Measurements from ENCODE around the gene EPAS1. TPM values are rescaled to one million over a fixed set of nuclear protein-coding genes. Genes with fewer than 3 reads are reported as not detected.

EPAS1 gene
- total and polyA plus RNA-seq, 2 of the 13 experiments (the other 11 are each of a cell fraction or from before 2014, with no cell fraction given): 47.1 to 182 TPM

DNA sequence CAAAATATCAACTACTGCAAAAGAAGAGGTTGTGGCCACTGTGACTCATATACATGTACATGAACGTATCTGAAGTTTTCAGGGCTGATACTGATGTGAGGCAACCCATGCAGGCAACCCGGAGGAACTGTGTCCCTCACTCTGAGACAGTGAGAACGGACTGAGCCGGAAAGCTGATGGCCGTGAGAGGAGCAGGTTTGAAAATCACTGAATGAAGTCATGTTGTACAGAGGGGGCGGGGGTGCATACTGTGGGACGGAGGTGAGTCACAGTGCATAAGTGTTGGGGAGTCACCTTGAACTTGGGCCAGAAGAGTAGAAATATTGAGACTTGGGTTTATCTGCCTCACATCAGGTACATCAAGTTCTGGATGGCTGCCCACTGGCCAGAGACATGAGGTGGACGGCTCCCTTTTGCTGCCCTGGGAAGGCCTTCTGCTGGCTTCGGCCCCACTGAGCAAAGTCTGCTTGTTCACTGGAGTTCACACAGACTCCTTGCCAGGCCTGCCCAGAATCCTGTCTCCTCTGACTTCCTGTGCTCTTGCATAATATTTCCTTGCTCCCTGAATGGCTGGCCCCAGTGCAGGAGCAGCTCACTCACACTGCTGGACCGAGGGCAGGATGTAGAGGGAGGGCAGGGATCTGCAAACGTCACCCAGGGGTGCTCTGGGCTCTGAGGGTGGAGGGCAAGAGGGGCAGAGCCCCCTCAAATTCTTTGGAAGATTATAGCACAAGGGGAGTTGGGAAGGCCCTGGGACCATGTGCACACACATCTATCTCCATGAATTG, 18.1 kb downstream of the EPAS1 start (continued):
- TF ChIP-seq, protein P1, sequence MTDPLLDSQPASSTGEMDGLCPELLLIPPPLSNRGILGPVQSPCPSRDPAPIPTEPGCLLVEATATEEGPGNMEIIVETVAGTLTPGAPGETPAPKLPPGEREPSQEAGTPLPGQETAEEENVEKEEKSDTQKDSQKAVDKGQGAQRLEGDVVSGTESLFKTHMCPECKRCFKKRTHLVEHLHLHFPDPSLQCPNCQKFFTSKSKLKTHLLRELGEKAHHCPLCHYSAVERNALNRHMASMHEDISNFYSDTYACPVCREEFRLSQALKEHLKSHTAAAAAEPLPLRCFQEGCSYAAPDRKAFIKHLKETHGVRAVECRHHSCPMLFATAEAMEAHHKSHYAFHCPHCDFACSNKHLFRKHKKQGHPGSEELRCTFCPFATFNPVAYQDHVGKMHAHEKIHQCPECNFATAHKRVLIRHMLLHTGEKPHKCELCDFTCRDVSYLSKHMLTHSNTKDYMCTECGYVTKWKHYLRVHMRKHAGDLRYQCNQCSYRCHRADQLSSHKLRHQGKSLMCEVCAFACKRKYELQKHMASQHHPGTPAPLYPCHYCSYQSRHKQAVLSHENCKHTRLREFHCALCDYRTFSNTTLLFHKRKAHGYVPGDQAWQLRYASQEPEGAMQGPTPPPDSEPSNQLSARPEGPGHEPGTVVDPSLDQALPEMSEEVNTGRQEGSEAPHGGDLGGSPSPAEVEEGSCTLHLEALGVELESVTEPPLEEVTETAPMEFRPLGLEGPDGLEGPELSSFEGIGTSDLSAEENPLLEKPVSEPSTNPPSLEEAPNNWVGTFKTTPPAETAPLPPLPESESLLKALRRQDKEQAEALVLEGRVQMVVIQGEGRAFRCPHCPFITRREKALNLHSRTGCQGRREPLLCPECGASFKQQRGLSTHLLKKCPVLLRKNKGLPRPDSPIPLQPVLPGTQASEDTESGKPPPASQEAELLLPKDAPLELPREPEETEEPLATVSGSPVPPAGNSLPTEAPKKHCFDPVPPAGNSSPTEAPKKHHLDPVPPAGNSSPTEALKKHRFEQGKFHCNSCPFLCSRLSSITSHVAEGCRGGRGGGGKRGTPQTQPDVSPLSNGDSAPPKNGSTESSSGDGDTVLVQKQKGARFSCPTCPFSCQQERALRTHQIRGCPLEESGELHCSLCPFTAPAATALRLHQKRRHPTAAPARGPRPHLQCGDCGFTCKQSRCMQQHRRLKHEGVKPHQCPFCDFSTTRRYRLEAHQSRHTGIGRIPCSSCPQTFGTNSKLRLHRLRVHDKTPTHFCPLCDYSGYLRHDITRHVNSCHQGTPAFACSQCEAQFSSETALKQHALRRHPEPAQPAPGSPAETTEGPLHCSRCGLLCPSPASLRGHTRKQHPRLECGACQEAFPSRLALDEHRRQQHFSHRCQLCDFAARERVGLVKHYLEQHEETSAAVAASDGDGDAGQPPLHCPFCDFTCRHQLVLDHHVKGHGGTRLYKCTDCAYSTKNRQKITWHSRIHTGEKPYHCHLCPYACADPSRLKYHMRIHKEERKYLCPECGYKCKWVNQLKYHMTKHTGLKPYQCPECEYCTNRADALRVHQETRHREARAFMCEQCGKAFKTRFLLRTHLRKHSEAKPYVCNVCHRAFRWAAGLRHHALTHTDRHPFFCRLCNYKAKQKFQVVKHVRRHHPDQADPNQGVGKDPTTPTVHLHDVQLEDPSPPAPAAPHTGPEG (CRISPR knock-in tag; IDR thresholded peaks at IDR 0.05): 0 out of 2 replicates have a peak, but pooled peaks have one; percentile 74
- TF ChIP-seq ZNF224 (CRISPR knock-in tag; IDR thresholded peaks at IDR 0.05): no peak
- peak; percentile 38; the same call in 1 of the 2 replicates for TF ChIP-seq POLR2AphosphoS5 (IDR thresholded peaks at IDR 0.05; ENCODE audit: low read depth, low read length)
- TF ChIP-seq HNF1A (IDR thresholded peaks at IDR 0.05; ENCODE audit: low read depth): peak; percentile 40; the same call in 1 of the 2 replicates
- TF ChIP-seq HNF1A (CRISPR knock-in tag; IDR thresholded peaks at IDR 0.05; ENCODE audit: borderline replicate concordance): peak; percentile 66; the same call in 1 of the 2 replicates
- TF ChIP-seq NFE2L2 (IDR thresholded peaks at IDR 0.05; ENCODE audit: low read length): no peak; the same call in 1 of the 2 replicates
- TF ChIP-seq SRF (IDR thresholded peaks at IDR 0.05; ENCODE audit: low read depth, low read length): 0 out of 2 replicates have a peak, but pooled peaks have one; percentile 24
- no peak for TF ChIP-seq ISX (CRISPR knock-in tag; conservative IDR thresholded peaks at IDR 0.05)
- peak; percentile 53; the same call in 1 of the 2 replicates for TF ChIP-seq TAF1 (CRISPR knock-in tag; IDR thresholded peaks at IDR 0.05)
- TF ChIP-seq NCOA2 (CRISPR knock-in tag; IDR thresholded peaks at IDR 0.05): peak; percentile 89
- no peak for TF ChIP-seq SMARCE1 (IDR thresholded peaks at IDR 0.05; ENCODE audit: borderline replicate concordance)
- TF ChIP-seq, protein P2, sequence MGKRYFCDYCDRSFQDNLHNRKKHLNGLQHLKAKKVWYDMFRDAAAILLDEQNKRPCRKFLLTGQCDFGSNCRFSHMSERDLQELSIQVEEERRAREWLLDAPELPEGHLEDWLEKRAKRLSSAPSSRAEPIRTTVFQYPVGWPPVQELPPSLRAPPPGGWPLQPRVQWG (CRISPR knock-in tag; IDR thresholded peaks at IDR 0.05; ENCODE audit: borderline replicate concordance, low read depth): no peak
- TF ChIP-seq ZNF589 (CRISPR knock-in tag; conservative IDR thresholded peaks at IDR 0.05): peak; percentile 93
- no peak for TF ChIP-seq U2AF2 (IDR thresholded peaks at IDR 0.05; ENCODE audit: low read depth, low read length)
- TF ChIP-seq ZBTB3 (CRISPR knock-in tag; IDR thresholded peaks at IDR 0.05; ENCODE audit: borderline replicate concordance, low read depth): peak; percentile 71; the same call in 1 of the 2 replicates
- TF ChIP-seq ATF7 (IDR thresholded peaks at IDR 0.05): peak; percentile 59
- peak; percentile 90 for TF ChIP-seq ATF7 (CRISPR knock-in tag; IDR thresholded peaks at IDR 0.05)
- TF ChIP-seq ZNF543 (CRISPR knock-in tag; IDR thresholded peaks at IDR 0.05): peak; percentile 81; the same call in 1 of the 2 replicates
